GM19455 (cell line): ENCODE data around the gene LARP4B.

Experiments used
- ATAC-seq: cut with Tn5 transposase; IDR thresholded peaks from one replicate; pipeline ENCODE4 v1.9.1; 2021; ENCODE audit not compliant: unreplicated experiment

LARP4B gene

DNA sequence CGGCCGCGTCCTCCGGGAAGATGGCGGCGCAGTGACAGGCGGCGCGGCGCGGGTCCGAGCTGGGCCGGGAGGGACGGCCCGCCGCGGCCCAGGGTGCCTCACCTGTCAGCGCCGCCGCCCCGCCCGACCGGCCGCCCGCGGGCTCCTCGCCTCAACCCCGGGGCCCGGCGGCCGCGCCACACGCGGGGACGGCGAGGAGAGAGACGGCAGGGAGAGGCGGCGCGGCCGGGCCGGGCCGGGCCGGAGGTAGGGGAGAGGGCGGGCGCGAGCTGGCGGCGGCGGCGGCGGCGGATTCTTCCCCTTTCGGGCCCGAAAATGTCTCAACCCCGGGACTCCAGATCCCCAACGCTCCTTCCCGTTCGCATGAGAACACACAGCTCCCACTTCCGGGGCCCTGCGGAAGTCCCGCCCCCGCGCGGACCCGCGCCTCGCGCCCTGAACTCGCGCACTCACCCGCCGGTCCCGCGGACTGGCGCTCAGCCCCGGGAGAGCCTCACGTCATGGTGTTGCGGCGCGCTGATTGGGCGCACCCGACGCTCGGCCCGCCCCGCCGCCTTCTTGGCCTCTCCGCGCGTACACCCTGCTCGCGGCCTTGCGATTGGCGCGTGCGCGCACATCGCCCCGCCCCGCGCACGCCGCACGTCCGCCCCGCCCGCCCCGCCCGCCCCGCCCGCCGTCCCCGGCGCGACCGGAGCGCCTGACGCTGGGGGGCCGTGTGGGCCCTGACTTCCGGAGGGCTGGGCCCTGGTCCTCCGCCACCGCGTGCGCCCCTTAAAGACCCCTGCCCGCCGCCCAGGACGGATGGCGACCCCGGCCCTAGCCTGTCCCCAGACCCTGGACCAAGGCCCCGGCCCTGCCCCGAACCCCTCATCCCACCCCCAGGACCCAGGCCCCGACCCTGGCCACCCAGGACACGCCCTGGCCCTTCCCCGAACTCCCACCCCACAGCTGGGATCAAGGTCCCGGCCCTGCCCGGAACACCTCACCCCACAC lies at the start of gene LARP4B:
TSS of gene LARP4B (minus strand) at position 380 of the 993 bp plus-strand sequence. CDS start 45,984 bp downstream, outside the sequence.
- peak; percentile 89 for ATAC-seq

DNA sequence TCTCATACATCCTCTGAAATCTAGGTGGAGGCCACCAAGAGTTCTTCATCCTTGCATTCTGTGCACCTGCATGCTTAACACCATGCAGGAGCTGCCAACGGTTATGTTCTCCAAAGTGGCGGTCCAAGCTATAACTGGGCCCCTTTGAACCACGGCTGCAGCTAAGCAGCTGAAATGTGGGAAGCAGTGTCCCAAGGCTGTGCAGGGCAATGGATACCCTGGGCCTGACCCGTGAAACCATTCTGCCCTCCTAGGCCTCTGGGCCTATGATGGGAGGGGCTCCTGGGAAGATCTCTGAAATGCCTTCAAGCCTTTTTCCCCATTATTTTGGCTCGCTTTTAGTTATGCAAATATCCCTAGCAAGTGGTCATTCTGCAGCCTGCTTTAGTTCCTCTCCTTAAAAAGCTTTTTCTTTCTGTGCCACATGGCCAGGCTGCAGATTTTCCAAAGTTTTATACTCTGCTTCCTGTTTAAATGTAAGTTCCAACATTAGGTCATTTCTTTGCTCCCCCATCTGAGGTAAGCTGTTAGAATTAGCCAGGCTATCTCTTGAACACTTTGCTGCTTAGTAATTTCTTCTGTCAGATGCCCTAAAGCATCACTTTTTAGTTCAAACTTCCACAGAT lies 49.1 kb upstream of the LARP4B start:
- ATAC-seq = no peak

GRCh38 chr10:978826-979421 lies 47.4 kb upstream of the LARP4B start:
- ATAC-seq = no peak

GRCh38 chr10:976316-976715 lies 44.8 kb upstream of the LARP4B start:
- no peak for ATAC-seq

GRCh38 chr10:974785-975074 lies 43.2 kb upstream of the LARP4B start:
- no peak for ATAC-seq

GRCh38 chr10:974038-974784 lies 42.7 kb upstream of the LARP4B start:
- no peak for ATAC-seq

DNA sequence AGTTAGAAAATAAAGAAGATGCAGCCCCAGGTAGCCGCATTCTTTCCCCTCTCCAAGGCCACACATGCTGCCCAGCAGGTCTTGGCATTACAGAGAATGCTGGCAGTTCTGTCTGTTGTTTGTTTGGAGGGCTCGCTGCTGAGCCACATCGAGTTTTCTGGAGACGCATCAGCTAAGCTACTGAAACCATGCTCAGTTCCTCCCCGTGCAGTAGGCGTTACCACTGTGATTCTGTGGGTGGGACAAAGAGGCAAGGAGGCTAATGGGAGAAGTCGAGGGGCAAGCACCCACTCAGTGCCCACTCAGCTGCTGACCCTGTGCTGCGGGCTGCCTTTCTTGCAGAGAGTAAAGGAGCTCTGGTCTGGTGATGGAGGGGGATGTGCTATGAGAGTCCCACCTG lies 41.3 kb upstream of the LARP4B start:
- ATAC-seq = no peak

DNA sequence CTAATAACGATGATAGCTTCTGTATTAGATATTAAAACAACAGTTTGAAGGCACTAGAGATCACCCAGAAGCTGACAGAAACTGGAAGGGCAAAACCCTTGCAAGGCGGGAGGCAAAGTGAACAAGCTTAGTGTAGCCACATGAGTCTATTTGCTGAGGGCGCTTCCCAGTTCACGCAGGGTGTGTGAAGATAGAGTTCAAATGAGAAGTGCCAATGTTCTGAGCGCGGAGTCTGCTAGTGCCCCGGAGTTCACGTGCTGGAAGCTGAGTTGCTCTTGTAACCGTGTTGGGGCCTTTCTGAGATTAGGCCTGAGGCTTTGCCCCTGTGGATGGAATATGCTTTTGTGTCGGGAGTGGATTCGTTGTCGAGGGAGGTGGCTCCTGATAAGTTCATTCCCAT lies 40.1 kb upstream of the LARP4B start:
- ATAC-seq = no peak

- no peak for ATAC-seq
Measured at GRCh38 chr10:971150-971542, 39.6 kb upstream of the LARP4B start.

- ATAC-seq = no peak
Measured at GRCh38 chr10:970311-971149, 39.0 kb upstream of the LARP4B start.

- ATAC-seq = no peak
Measured at GRCh38 chr10:969473-970150, 38.1 kb upstream of the LARP4B start.

- ATAC-seq = no peak
Measured at GRCh38 chr10:968546-969199, 37.2 kb upstream of the LARP4B start.

DNA sequence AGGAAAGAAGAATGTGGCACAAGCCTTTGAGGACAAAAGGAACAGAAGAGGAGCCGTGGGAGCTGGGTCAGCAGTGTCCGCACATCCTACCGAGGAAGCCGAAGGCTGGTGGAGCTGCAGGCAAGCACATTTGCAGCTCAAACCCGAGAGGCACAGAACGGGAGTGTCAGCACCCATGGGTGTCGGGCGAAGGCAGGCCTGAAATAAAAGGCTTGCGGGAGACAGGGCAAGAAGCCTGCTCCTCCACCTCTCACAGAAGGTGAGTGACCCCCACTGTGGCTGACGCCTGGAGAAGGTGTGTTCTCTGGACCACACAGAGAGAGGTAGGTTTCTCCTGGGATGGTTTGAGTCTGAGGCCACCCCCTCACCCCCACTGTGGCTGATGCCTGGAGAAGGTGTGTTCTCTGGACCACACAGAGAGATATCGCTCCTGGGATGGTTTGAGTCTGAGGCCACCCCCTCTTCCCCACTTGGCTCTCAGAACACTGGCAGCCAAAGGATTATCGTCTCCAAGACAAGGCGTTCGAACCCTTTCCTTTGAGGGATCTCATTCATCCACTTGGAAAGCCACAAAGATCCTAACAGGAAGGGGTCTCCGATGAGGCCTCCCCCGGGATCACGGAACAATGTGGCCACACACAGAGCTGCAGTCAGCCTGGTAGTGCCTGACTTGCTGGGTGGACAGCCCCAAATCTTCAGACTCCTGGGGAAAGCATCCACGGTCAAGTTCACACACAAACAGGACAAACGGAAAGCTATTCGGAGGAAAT lies 35.1 kb upstream of the LARP4B start:
- ATAC-seq = no peak

GRCh38 chr10:964988-965417 lies 33.5 kb upstream of the LARP4B start:
- ATAC-seq = no peak

GRCh38 chr10:964321-964987 lies 32.9 kb upstream of the LARP4B start:
- ATAC-seq = no peak

DNA sequence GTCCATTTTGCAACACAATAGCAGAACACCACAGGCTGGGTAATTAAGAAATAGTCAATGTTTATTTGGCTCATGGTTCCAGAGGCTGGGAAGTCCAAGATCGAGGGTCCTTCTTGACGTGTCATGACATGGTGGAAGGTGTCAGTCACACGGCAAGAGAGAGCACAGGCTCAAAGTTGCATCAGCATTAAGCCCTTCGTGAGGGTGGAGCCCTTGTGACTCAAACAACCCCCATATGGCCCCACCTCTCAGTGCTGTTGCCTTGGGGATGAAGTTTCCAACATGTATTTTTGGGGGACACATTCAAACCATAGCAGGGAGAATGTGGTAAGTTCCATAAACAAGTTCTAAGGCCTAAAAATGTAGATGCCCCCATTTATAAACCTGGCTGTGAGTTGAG lies 32.1 kb upstream of the LARP4B start:
- ATAC-seq = no peak

- ATAC-seq = no peak
Measured at GRCh38 chr10:963186-963585, 31.7 kb upstream of the LARP4B start.

DNA sequence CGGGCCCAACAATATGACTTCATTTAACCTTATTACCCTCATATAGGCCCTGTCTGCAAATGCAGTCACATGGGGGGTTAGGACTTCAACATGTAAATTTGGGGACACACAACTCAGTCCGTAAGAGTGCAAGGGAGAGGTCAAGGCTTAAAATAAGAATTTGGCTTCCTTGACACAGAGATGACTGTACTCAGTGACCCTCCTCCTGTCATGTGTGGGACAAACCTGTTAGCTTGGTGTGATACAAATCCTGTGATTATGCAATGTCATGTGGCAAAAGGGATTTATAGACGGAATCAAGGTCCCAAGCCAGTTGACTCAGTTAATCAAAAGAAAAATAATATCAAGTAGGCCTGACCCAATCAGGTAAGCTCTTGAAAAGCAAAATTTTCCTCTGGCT lies 30.8 kb upstream of the LARP4B start:
- no peak for ATAC-seq
